ENCODE measurements around the gene ABCG8. TPM values are rescaled to one million over a fixed set of nuclear protein-coding genes. Genes with fewer than 3 reads are reported as not detected.

Gene ABCG8
- total RNA-seq, 1 donor from 2014 or later = not detected

- H3K27me3 Mint-ChIP-seq (ENCODE audit: unreplicated experiment) = no peaks in the 10 kb centered on the region
- peaks cover 8% of the 10 kb centered on the region for H3K36me3 Mint-ChIP-seq (ENCODE audit: low read depth, unreplicated experiment)
- no peak overlapping the region for H3K27ac Mint-ChIP-seq (ENCODE audit: unreplicated experiment)
- no peak overlapping the region for H3K4me3 Mint-ChIP-seq (ENCODE audit: unreplicated experiment)
- H3K4me1 Mint-ChIP-seq (ENCODE audit: unreplicated experiment) = no peaks in the 10 kb centered on the region
- DNase-seq (ENCODE audit: low spot score) = no peak
- H3K9me3 Mint-ChIP-seq (ENCODE audit: unreplicated experiment) = no peaks in the 10 kb centered on the region
- no peak for TF ChIP-seq CTCF (IDR thresholded peaks at IDR 0.05; ENCODE audit: unreplicated experiment)
Observed at GRCh38 chr2:43924463-43924862, 85.7 kb downstream of the ABCG8 start.

- no peaks in the 10 kb centered on the region for H3K27me3 Mint-ChIP-seq (ENCODE audit: unreplicated experiment)
- no peak for DNase-seq (ENCODE audit: low spot score)
- no peaks in the 10 kb centered on the region for H3K4me1 Mint-ChIP-seq (ENCODE audit: unreplicated experiment)
- no peaks in the 10 kb centered on the region for H3K9me3 Mint-ChIP-seq (ENCODE audit: unreplicated experiment)
- peaks cover 8% of the 10 kb centered on the region for H3K36me3 Mint-ChIP-seq (ENCODE audit: low read depth, unreplicated experiment)
- no peak overlapping the region for H3K4me3 Mint-ChIP-seq (ENCODE audit: unreplicated experiment)
- H3K27ac Mint-ChIP-seq (ENCODE audit: unreplicated experiment) = no peak overlapping the region
- TF ChIP-seq CTCF (IDR thresholded peaks at IDR 0.05; ENCODE audit: unreplicated experiment) = no peak
Observed at GRCh38 chr2:43925431-43925830, 86.7 kb downstream of the ABCG8 start.

GRCh38 chr2:43927442-43927841, 88.7 kb downstream of the ABCG8 start:
- H3K36me3 Mint-ChIP-seq (ENCODE audit: low read depth, unreplicated experiment) = peaks cover 9% of the 10 kb centered on the region
- no peak overlapping the region for H3K27ac Mint-ChIP-seq (ENCODE audit: unreplicated experiment)
- TF ChIP-seq CTCF (IDR thresholded peaks at IDR 0.05; ENCODE audit: unreplicated experiment) = no peak
- no peak for DNase-seq (ENCODE audit: low spot score)
- H3K9me3 Mint-ChIP-seq (ENCODE audit: unreplicated experiment) = no peaks in the 10 kb centered on the region
- no peak overlapping the region for H3K4me3 Mint-ChIP-seq (ENCODE audit: unreplicated experiment)
- no peaks in the 10 kb centered on the region for H3K4me1 Mint-ChIP-seq (ENCODE audit: unreplicated experiment)
- no peaks in the 10 kb centered on the region for H3K27me3 Mint-ChIP-seq (ENCODE audit: unreplicated experiment)

- Mint-ChIP-seq H3K9me3 (ENCODE audit: unreplicated experiment) (no peaks in the 10 kb centered on the region), H3K4me1 (ENCODE audit: unreplicated experiment) (no peaks in the 10 kb centered on the region), H3K36me3 (ENCODE audit: low read depth, unreplicated experiment) (peaks cover 14% of the 10 kb centered on the region), H3K27ac (ENCODE audit: unreplicated experiment) (no peak overlapping the region), H3K27me3 (ENCODE audit: unreplicated experiment) (no peaks in the 10 kb centered on the region), H3K4me3 (ENCODE audit: unreplicated experiment) (no peak overlapping the region)
- no peak for TF ChIP-seq CTCF (IDR thresholded peaks at IDR 0.05; ENCODE audit: unreplicated experiment)
- DNase-seq (ENCODE audit: low spot score) = no peak
Observed at GRCh38 chr2:43931293-43931692, 92.5 kb downstream of the ABCG8 start.

Other genes starting within 250 kb of the ABCG8 start
- 19.4 TPM for gene THADA, start 242.9 kb upstream of the ABCG8 start, total RNA-seq (ENCODE audit: unreplicated experiment)
- 1.6 TPM for gene PLEKHH2, start 201.7 kb upstream of the ABCG8 start, total RNA-seq (ENCODE audit: unreplicated experiment)
- 0.31 TPM for gene C1GALT1C1L, start 162.5 kb upstream of the ABCG8 start, total RNA-seq (ENCODE audit: unreplicated experiment)
- gene DYNC2LI1, start 64.9 kb upstream of the ABCG8 start, total RNA-seq (ENCODE audit: unreplicated experiment) = 10.7 TPM
- not detected for gene ABCG5, start 132 bp upstream of the ABCG8 start, total RNA-seq (ENCODE audit: unreplicated experiment)
- gene LRPPRC, start 157.0 kb downstream of the ABCG8 start, total RNA-seq (ENCODE audit: unreplicated experiment) = 85.8 TPM